ENCODE data around the gene MTUS2. TPM values are rescaled to one million over a fixed set of nuclear protein-coding genes. Genes with fewer than 3 reads are reported as not detected.

Gene MTUS2
- total RNA-seq, 1 donor from 2014 or later: 81.4 TPM

DNA sequence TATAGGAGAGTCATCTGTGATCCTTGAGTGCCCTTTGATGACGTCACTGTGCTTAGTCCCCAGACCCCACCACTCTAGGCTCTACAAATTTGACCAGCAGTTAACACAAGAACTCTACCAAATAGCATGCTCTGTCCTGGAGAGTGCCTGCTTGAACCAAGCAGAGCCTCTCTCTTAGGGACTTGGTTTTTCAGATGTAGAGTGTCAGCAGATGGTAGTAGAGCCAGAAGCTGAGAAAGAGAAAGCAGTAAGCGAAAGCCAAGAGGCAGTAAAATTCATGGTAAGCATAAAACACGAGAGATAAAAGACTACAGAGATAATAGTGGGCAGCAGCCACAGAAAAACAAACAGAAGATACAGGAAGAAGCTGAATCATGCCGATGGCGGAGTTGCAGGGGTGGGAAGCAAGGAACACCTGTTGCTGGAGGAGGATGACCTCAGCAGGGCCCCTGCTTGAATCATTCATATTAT, 582.1 kb downstream of the MTUS2 start:
- no peak for DNase-seq (ENCODE audit: low spot score)
- intact Hi-C loops (cut with DNase I): no loop called here

DNA sequence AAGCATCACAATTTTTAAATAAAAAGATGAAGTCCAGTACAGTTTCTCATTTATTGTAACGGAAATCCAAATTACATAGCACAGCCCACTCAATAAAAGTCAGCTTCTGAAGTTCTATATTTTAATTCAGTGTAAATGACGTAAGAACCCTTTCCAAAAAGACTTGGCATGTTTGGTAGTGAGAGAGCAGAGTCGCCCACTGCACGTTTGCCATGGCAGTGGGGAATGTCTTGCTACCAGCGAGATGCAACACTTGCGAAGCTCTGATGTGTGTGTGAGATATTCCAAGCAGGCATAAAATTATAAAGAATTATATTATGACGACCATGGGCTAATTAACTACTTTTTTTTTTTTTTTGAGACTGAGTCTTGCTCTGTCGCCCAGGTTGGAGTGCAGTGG, 585.3 kb downstream of the MTUS2 start:
- intact Hi-C loops (cut with DNase I): no loop called here
- no peak for DNase-seq (ENCODE audit: low spot score)

DNA sequence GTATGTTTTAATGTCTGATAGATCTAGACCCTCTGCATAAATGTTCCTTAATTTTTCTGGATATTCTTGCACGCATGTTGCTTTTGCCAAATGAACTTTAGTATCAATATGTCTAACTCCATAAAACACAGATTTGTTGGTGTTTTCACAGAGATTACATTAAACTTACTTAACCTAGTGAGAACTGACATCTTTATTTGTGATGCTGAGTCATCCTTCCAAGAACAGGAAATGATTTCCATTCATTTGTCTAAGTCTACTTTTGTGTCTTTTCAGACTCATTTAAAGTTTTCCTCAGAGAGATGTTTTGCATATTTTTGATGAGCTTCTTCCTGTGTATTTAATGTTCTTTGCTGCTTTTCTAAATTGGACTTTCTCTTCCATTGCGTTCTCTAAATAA, 591.3 kb downstream of the MTUS2 start:
- intact Hi-C loops (cut with DNase I): no loop called here
- DNase-seq (ENCODE audit: low spot score): no peak

DNA sequence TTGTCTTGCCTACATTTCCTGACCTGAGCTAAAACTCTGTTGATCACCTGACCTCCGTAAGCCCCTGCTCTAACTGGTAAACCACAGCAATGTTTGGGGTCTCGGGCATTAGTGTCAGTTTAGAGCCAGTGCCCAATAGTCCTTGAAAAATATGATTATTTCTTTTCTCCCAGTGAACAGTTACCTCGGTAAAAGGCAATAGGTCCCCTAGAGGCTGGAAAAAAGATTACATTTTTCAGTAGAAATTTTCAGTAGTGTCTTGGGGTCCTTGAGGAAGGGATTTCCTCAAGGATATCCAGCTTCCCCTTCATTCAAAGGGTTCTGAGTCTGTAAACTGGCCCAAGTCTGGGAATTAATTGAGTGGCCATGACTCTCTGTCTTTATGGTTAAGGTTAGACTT, 597.9 kb downstream of the MTUS2 start:
- no peak for DNase-seq (ENCODE audit: low spot score)
- intact Hi-C loops (cut with DNase I): no loop called here

DNA sequence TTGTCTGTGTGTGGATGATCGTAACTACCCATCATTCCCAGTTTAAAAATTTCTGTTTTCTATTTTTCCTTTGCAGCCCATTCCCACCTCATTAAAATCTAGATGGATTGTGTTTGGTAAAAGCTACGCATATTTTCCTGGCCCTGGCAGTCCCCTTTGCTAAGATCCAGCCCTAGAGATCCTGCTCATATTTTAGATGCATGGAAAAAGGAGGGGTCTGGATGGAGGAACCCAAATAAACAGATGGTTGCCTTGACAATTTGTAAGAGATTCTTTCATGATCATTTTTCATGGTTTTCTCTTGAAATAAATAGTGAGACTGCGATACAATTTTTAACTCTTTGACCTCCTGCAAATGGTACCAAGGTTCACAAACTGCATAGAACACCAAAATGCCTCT, 601.0 kb downstream of the MTUS2 start:
- intact Hi-C loops (cut with DNase I): no loop called here
- DNase-seq (ENCODE audit: low spot score): no peak

DNA sequence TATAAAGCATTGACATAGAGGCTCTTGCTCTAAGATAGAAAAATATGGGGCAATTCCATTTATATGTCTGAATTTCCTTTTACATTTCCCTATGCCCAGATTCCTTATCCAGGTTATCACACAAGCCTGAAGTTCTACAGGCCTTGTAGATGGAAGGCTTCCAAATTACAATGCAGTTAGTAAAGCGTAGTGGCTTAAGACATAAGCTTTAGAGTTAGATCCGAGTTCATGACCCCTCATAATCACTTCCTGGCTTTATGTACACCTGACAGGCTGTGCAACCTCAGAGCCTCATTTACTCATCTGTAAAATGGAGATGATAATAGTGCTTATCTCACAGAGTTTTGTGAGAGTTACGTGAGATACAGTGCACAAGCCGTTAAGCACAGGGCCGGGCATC, 601.9 kb downstream of the MTUS2 start:
- DNase-seq (ENCODE audit: low spot score): no peak
- intact Hi-C loops (cut with DNase I): no loop called here

DNA sequence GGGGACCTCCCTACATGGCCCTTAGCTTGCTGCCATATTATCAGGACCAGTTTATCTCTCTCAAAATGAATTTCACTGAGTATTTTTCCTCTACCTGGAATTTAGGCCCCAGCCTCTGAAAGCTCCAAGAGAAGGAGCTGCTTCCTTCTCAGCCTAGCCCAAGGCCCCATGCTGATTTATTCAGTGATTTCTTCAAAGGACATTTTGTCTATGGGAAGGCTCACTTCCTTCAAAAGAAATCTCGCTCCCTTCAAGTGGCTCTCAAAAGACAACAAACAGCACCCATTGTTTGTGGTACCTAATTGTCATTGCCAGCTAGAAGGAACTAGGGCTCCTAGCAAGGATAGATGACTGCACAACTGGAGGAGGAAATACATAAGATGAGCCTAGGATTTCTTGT, 602.9 kb downstream of the MTUS2 start:
- no peak for DNase-seq (ENCODE audit: low spot score)
- intact Hi-C loops (cut with DNase I): no loop called here

DNA sequence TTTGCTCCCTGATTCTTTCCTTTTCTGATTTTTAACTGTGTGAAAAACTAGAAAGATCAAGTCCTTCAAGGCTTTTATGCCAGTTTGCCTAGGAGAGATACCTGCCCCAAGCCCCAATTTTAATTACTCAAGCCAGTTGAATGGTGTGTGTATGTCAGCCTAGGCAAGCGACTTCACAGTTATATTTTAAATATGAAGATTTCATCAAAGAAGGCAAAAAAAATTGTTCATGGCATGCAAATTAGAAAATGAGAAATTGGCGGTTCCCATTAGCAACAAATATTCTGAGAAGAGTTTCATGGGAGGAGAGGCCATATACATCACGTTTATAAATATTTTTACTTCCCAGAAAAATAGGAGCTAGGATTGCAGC, 607.8 kb downstream of the MTUS2 start:
- intact Hi-C loops (cut with DNase I): no loop called here
- DNase-seq (ENCODE audit: low spot score): no peak

DNA sequence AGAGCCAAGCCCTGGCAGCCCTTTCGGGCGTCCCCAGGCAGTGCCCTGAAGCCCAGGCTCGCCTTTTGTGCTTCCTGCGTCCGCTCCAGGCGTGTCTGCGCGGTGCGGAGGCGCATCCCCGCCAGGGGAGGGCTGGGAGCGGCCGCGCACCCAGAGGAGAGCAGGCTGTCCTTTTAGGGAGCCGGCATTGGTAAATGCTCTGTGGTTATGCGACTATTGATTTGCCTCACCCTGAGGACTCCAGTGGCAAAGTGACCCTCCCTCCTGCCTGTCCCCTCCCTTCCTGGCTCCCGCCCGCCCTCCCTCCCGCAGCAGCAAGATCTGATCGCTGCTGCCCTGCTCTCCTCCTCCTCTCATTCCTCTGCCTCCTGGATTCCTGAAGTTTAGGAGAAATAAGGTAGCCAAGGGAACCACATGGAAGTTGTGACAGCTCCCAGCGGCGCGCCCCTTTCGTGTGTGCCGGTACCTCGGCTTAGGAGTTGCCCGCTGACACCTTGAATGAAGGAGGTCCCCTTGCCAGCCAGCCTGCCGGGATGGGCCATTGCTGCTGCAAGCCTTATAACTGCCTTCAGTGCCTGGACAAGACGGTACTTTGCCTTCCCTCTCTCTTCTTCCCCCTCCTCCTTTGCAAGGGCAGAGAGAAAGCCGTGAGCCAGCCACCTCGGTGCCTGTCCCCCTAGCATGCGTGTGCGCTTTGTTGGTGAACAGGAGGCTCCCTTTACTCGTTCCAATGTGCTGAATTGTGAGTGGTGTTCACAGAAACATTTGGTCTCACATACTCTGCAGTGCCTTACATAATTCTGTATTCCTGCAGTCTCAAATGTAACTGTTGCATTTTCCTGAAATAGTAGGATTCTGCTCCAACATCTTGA, 608.4 kb downstream of the MTUS2 start:
- intact Hi-C loops (cut with DNase I): no loop called here
- no peak for DNase-seq (ENCODE audit: low spot score)

DNA sequence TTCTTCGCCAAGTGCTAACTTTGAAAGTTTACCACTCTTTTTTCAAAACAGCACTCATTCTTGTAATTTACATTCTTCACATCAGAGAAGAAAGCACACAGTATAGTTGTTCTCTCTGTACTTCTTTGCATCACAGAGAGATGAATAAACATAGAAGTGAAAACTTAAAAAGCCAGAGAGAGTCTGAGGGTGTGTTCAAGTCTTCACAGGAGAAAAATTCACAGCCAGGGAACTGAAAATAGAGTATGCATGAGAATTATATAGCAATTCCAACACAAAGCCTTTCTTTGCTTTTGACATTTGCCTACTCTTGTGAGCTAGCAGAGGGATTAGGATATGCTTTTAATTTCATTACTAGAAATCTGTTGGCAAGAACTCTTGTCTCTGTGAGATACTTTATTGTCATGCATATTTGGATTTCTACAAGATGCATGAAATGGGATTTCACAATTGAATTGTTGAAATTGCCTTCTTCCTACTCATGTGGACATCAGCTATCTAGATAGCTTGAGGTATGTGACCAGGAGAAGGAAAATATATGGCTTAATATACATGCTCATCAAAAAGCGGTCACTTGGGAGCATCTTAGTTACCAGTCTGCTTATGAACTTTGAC, 609.3 kb downstream of the MTUS2 start:
- no peak for DNase-seq (ENCODE audit: low spot score)
- intact Hi-C loops (cut with DNase I): no loop called here

DNA sequence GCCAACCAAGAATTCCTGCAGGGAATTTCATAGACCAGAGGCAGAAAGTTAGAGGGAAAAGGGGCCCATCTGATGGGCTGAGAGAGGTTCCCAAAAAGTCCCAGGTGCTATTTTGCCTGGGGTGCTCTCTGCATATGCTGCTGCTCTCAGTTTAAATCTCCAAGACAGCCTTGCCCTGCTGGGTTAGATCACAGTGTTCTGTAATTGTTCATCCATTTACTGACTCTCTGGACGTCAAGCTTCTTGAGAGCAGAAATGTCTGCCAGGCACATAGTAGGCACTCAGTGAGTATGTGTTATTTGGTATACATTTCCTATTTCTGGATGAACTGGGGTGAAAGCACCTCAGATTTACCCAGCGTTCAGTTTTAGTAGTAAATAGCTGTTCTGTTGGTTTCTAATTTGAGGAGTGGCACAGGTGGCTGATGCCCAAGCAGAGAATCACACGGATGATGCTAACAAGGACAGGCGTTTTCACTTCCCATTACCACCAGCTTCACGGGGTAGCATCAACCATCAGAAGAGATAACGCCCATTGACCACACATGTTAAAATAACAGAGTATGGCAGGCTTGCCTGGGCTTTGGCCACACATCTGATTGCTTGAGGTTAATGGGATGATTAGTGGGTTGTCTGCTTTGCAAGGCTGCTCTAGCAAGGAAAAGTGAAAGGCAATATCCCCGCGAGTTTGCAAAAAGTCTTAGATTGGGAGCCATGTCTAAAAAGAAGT, 614.2 kb downstream of the MTUS2 start:
- intact Hi-C loops (cut with DNase I): loop anchor here (2.0 kb wide), 1 partner anchor 30 kb away; no protein-coding TSS in a partner anchor
- DNase-seq (ENCODE audit: low spot score): no peak

DNA sequence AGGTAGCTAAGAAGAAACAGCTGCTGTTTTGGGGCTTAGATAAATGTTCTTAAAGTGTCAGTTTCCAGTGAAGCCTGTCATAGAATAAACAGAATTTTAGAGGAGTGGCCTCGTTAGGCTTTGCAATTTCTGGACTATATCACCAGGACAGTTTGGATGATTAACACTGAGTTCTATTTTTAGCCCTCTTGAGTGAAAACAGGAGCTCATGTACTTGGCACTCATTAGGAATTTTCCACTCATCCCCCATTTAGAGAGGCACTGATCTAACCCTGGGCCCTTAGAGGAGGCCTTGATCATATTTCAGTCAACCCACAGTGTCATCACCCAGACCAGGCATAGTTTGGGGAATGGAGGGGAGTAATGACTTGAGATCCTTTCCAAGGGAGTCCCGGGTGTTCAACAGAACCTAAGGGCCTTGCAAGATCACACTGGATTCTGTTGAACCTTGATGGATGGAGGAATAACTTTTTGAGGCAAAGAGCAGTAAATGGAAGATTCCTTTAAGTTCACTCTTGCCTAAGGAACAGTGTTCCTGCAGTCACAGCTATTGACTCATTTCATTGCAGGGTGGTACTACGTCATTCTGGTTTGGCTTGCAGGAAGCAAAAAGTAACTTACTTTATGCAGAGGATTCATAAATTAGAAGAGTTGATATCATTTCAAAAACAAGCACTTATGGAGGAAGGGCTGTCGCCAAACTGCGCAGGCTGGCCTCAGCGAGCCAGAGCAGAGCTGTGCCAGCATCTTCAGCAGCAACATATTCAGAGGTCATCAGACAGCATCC, 615.2 kb downstream of the MTUS2 start:
- no peak for DNase-seq (ENCODE audit: low spot score)
- intact Hi-C loops (cut with DNase I): loop anchor here (2.0 kb wide), 1 partner anchor 29 kb away; no protein-coding TSS in a partner anchor

DNA sequence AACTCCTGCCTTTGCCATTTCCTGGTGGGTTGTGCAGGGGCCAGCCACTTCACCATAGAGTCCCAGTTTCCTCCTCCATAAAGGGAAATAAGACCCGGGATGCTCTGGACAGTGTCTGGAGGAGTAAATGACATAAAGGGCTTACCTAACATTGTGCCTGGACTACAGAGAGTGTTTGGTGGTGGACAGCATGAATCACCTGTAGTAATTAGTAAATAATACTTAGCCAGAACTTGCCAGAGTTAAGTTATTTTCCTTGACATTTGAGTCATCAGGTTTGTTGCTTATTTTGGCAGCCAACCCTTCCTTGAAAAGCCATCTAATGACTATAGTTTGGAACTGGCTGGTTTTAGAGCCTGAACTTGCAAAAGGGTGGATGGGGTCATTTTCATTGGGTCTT, 616.2 kb downstream of the MTUS2 start:
- no peak for DNase-seq (ENCODE audit: low spot score)
- intact Hi-C loops (cut with DNase I): no loop called here

DNA sequence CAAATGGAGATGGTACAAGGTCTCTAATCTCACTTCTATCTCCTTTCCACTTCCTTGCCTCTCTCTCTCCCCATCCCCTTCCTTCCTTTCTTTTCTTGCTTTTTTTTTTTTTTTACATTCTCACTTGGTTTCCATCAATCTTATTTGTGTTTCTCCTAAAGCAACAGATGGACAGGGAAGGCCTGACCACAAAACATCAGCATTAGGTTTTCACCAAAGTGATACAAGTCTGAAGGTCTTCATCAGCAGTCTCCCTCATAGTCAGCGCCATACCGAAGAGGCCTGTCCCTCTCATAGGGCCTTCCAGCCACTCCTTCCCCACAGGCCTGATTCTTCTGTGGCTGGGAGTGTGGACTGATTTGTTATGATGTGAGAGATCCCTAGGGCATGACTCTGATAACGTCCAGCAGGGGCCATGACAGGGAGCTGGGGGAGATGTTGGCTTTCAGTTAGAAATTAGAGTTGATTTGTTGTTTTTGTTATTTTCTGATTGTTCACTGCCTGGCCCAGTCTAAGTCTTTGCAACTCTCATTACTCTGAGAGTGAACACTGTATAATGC, 616.7 kb downstream of the MTUS2 start:
- intact Hi-C loops (cut with DNase I): no loop called here
- no peak for DNase-seq (ENCODE audit: low spot score)

DNA sequence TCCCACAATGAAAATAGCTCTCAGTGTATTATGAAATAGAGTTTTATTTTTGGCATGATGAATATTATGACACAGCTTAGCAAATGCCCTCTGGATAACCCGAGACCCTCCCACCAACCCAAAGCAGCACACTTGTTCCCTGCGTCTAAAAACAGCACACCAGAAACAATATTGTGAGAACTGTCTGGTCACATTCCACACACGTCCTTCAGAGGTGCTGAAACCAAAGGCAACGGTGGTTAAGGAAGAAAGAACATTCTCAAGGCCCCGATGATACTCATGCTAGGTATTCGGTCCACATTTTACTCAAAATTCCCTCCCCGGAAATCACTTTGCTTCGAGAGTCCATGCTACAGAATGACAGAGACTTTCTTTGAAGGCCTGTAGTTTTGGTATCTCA, 618.6 kb downstream of the MTUS2 start:
- intact Hi-C loops (cut with DNase I): no loop called here
- no peak for DNase-seq (ENCODE audit: low spot score)

DNA sequence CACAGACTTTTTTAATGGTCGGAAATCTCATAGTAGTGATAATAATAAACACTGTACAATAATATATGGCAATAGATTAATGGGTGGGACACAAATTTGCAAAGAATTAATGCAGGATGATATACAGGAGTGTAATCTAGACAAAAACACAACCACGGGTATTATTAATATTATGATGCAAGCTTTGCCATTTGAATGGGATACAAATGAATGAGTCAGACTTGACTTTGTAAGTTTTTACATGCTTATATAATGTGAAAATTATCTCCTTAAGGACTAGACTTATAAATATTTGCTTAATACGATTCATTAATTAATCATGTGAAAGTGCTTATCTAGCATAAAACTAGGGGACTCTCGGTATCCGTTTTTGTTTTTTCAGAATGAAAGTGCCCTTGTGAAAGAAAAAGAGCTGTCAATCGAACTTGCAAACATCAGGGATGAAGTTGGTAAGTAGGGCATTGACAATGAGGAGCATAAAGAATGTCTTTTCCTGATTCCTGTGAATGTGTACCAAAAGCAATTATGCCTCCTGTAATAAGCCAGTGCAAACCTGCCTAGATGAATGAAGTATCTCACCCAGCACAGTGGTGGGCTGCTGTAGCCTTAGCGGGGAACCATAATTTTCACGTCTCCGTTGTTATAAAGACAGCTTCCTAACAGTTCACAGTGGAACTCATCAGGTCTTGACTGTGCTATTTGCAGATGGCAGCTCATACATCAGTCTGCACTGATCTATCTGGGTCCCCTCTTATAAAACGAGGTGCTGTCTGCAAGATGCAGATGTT, 619.7 kb downstream of the MTUS2 start:
- intact Hi-C loops (cut with DNase I): no loop called here
- DNase-seq (ENCODE audit: low spot score): no peak

DNA sequence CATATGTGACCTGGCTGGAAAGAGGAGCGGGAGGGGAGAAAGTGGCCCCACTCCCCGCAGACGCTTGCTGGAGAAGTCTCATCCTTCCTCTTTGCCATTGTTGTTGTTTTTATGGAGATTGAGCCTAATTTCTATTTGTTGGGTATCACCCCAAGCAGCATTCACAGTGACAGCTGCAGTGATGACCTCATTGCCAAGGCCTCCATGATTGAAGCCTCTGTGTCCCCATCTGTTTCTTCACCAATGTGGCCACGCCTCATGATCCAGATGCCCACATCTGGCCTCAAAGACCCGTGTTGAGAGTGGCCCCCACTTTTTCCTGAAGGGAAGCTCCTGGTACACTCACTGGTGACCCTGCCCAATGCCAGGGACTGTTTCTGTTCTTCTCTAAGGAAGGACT, 621.2 kb downstream of the MTUS2 start:
- intact Hi-C loops (cut with DNase I): no loop called here
- DNase-seq (ENCODE audit: low spot score): no peak

DNA sequence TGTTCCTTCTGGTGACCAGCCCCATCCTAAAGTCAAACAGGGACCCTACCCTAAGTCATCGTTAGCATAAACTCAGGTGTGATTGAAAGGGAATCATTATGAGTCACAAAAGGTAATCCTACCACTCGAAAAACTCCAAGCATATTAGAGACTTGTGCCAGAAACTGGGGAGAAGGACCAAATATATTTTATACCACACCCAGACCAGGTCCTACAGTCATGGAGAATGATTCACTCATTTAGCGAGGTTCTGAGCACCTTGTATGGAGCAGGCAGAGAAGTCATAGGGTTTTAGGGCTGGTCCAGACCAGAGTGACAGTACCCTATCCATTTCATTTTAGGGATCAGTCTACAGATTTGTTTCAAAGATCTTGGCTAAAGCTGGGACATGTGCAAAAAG, 625.9 kb downstream of the MTUS2 start:
- intact Hi-C loops (cut with DNase I): no loop called here
- no peak for DNase-seq (ENCODE audit: low spot score)

DNA sequence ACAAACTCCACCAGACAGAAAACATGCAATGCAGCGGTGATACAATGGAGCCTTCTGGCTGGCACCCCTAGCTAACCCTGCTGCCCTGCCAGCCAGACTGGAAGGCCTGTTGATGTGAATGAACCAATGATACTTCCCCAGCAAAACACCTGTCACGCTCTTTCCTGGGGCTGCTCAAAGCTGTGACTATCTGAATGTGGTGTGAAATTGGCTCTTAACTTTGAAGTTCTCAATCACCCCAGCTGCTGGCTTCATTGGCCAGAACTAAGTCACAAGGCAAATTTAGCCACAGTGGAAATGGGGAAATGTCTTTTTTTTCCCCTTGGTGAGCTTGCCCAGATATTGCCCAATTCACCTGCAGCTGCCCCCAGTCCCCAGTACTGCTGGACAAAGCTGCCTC, 628.0 kb downstream of the MTUS2 start:
- no peak for DNase-seq (ENCODE audit: low spot score)
- intact Hi-C loops (cut with DNase I): no loop called here
